ENCODE measurements around the gene INTS11. TPM values are rescaled to one million over a fixed set of nuclear protein-coding genes. Genes with fewer than 3 reads are reported as not detected.
"Not testable (repeated sequence)": the region's sequence is repeated elsewhere in the genome, so short reads cannot be mapped to it uniquely, and the experiment has no call there.

The INTS11 gene
- total RNA-seq, 1 donor from 2014 or later, result 66.3 TPM

DNA sequence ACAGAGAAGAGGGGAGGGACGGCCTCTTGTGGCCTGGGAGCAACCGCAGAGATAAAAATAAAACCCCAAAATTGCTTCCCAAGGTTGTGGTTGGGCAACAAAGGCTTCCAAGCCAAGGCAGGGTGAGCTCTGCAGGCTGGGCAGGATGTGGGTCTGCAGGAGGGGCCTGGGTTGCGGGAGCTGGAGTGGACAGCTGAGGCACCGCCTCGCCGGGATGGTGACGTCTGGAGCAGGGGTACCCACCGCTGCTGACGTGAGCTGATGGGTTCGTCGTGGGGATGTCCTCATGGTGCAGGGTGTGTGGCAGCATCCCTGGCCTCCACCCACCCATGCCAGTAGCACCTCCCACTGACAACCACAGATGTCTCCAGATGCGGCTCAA is 46.9 kb upstream of the INTS11 start:
- Histone ChIP-seq H3K36me3 (ENCODE audit: control insufficient read depth, insufficient read depth, low read length) (peaks cover 5% of the 10 kb centered on the region), H3K4me3 (ENCODE audit: low read depth, low read length) (no peak overlapping the region), H3K27me3 (ENCODE audit: control insufficient read depth, insufficient read depth, low read length) (no peaks in the 10 kb centered on the region)
- no peak for FAIRE-seq
- no peak for DNase-seq (ENCODE audit: low read depth)
- no peak for TF ChIP-seq CTCF (IDR thresholded peaks at IDR 0.05; ENCODE audit: insufficient read depth, low read length, severe bottlenecking)

- FAIRE-seq (no peak), DNase-seq (ENCODE audit: low read depth) (no peak)
Observed at GRCh38 chr1:1370771-1371300, 46.4 kb upstream of the INTS11 start.

DNA sequence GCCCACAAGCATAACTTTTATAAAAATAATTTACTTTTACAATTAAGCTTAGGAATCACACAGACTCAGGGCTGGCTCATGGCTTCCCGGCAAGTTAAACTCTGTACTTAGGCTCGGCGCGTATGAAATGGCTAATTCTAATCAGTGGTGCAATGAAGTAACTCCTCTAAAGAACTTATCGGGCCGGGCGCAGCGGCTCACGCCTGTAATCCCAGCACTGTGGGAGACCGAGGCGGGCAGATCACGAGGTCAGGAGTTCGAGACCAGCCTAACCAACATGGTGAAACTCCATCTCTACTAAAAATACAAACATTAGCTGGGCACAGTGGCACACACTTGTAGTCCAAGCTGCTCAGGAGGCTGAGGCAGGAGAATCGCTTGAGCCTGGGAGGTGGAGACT is 45.6 kb upstream of the INTS11 start:
- not testable (repeated sequence) for FAIRE-seq; H3K36me3 ChIP-seq (ENCODE audit: control insufficient read depth, insufficient read depth, low read length); H3K27me3 ChIP-seq (ENCODE audit: control insufficient read depth, insufficient read depth, low read length)

More at GRCh38 chr1:1370771-1371300, 46.4 kb upstream of the INTS11 start:
- Histone ChIP-seq H3K4me3 (ENCODE audit: low read depth, low read length) (no peak overlapping the region), H3K27me3 (ENCODE audit: control insufficient read depth, insufficient read depth, low read length) (no peaks in the 10 kb centered on the region), H3K36me3 (ENCODE audit: control insufficient read depth, insufficient read depth, low read length) (peaks cover 5% of the 10 kb centered on the region)
- TF ChIP-seq CTCF (IDR thresholded peaks at IDR 0.05; ENCODE audit: insufficient read depth, low read length, severe bottlenecking), result no peak

GRCh38 chr1:1367315-1367714 is 42.9 kb upstream of the INTS11 start:
- no peaks in the 10 kb centered on the region for H3K27me3 ChIP-seq (ENCODE audit: control insufficient read depth, insufficient read depth, low read length)
- H3K4me3 ChIP-seq (ENCODE audit: low read depth, low read length), result no peak overlapping the region
- no peak for TF ChIP-seq CTCF (IDR thresholded peaks at IDR 0.05; ENCODE audit: insufficient read depth, low read length, severe bottlenecking)
- no peak for DNase-seq (ENCODE audit: low read depth)
- peaks cover 1% of the 10 kb centered on the region for H3K36me3 ChIP-seq (ENCODE audit: control insufficient read depth, insufficient read depth, low read length)
- no peak for FAIRE-seq

More for the DNA sequence above, 45.6 kb upstream of the INTS11 start:
- DNase-seq (ENCODE audit: low read depth); H3K4me3 ChIP-seq (ENCODE audit: low read depth, low read length): not testable (repeated sequence)

GRCh38 chr1:1366699-1367066 is 42.2 kb upstream of the INTS11 start:
- DNase-seq (ENCODE audit: low read depth) (no peak), FAIRE-seq (no peak)
- no peak for TF ChIP-seq CTCF (IDR thresholded peaks at IDR 0.05; ENCODE audit: insufficient read depth, low read length, severe bottlenecking)
- H3K27me3 ChIP-seq (ENCODE audit: control insufficient read depth, insufficient read depth, low read length), result no peaks in the 10 kb centered on the region
- peaks cover 1% of the 10 kb centered on the region for H3K36me3 ChIP-seq (ENCODE audit: control insufficient read depth, insufficient read depth, low read length)
- H3K4me3 ChIP-seq (ENCODE audit: low read depth, low read length), result no peak overlapping the region

DNA sequence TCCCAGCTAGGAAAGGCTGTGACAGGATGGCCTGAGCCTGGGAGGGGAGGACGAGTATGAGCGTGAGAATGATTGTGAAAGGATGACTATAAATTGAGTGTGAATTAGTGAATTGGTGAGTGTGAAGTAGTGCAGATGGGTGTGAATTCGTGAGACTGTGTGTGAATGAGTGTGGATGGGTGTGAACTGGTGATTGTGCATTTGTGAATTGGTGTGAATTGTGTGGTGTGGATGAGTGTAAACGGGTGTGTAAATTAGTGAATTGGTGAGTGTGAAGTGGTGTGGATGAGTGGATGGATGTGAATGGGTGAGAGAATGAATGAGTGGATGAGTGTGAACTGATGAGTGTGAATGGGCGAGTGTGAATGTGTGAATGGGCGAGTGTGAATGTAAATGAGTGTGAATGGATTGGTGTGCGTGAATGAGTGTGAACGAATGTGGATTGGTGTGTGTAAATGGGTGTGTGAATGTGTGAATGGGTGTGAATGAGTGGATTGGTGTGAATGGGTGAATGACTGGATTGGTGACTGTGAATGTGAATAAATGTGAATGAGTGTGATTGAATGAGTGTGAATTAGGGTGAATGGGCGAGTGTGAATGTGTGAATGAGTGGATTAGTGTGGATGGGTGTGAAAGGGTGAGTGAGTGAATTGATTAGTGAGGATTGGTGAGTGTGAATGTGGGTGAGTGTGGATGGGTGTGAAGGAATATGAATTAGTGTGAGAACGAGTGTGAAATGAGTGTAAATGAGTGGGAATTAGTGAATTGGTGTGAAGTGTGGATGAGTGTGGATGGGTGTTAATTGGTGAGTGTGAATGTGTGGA is 41.6 kb upstream of the INTS11 start:
- DNase-seq (ENCODE audit: low read depth) (no peak), FAIRE-seq (no peak)
- no peaks in the 10 kb centered on the region for H3K27me3 ChIP-seq (ENCODE audit: control insufficient read depth, insufficient read depth, low read length)
- TF ChIP-seq CTCF (IDR thresholded peaks at IDR 0.05; ENCODE audit: insufficient read depth, low read length, severe bottlenecking), result no peak
- H3K36me3 ChIP-seq (ENCODE audit: control insufficient read depth, insufficient read depth, low read length), result no peaks in the 10 kb centered on the region
- no peak overlapping the region for H3K4me3 ChIP-seq (ENCODE audit: low read depth, low read length)
